Natural killer cell (primary cell): ENCODE measurements around the gene WNT8B. TPM values are rescaled to one million over a fixed set of nuclear protein-coding genes. Genes with fewer than 3 reads are reported as not detected.

Experiments
- ATAC-seq, 3 donors: fragments of 150-1000 bp in 2 of 3; fragments of 200-7000 bp in 1 of 3; cut with Tn5 transposase; 1 replicate in 1 of 3; 2 replicates in 2 of 3; pipeline ENCODE4 v1.10.0; 2021; ENCODE audit warnings: mild to moderate bottlenecking in 2 of 3, moderate library complexity in 2 of 3
- DNase-seq, 2 donors: peaks; one replicate each; pipeline versions ENCODE4 v3.0.0 to v3.0.0-alpha.2; 2013 to 2021; ENCODE audit warnings: mixed read lengths in 1 of 2
- H3K27ac ChIP-seq: one replicate; pipeline ENCODE4 v1.5.1; 2013; ENCODE audit warnings: mild to moderate bottlenecking, low read length
- H3K27me3 ChIP-seq: one replicate; pipeline ENCODE4 v1.6.1; 2013; ENCODE audit warnings: low read length; ENCODE audit not compliant: control insufficient read depth, insufficient read depth
- H3K36me3 ChIP-seq: one replicate; pipeline ENCODE4 v1.6.1; 2013; ENCODE audit warnings: low read length; ENCODE audit not compliant: control insufficient read depth, insufficient read depth
- H3K4me1 ChIP-seq: one replicate; pipeline ENCODE4 v1.6.1; 2013; ENCODE audit warnings: low read length; ENCODE audit not compliant: control insufficient read depth, insufficient read depth
- H3K4me3 ChIP-seq: one replicate; pipeline ENCODE4 v1.5.1; 2013; ENCODE audit warnings: low read length
- H3K9me3 ChIP-seq: one replicate; pipeline ENCODE4 v1.6.1; 2013; ENCODE audit warnings: low read length; ENCODE audit not compliant: control insufficient read depth, insufficient read depth
- H3K27ac Mint-ChIP-seq, 2 donors: one replicate each; pipeline ENCODE4 v1.8.0; 2022; ENCODE audit warnings: mild to moderate bottlenecking in 2 of 2, mixed read lengths in 2 of 2, moderate library complexity in 1 of 2
- H3K27me3 Mint-ChIP-seq, 2 donors: one replicate each; pipeline ENCODE4 v1.8.0; 2022; ENCODE audit warnings: low read depth in 2 of 2, mixed read lengths in 2 of 2
- H3K36me3 Mint-ChIP-seq: one replicate; pipeline ENCODE4 v1.8.0; 2022; ENCODE audit warnings: mixed read lengths
- H3K4me1 Mint-ChIP-seq, 2 donors: one replicate each; pipeline ENCODE4 v1.8.0; 2022; ENCODE audit warnings: mixed read lengths in 2 of 2
- H3K4me3 Mint-ChIP-seq: one replicate; pipeline ENCODE4 v1.8.0; 2022; ENCODE audit warnings: mild to moderate bottlenecking, moderate library complexity, mixed read lengths
- H3K9me3 Mint-ChIP-seq, 2 donors: one replicate each; pipeline ENCODE4 v1.8.0; 2022; ENCODE audit warnings: mixed read lengths in 2 of 2
- CTCF ChIP-seq: fragments of 200-600 bp; IDR thresholded peaks from one replicate; pipeline ENCODE4 v1.8.0; 2022; ENCODE audit warnings: antibody characterized with exemption
- WGBS: methylation state at CpG from one replicate; pipeline ENCODE4 v1.1.7; 2013; ENCODE audit warnings: missing lambda C conversion rate; ENCODE audit not compliant: insufficient coverage; 5-methylcytosine and 5-hydroxymethylcytosine counted together
- intact Hi-C: fragments of 100-400 bp; cut with micrococcal nuclease; formaldehyde crosslinking; loops from one replicate; pipeline ENCODE4 v1.14.2; 2022
- total RNA-seq, 4 donors: library from RNA; stranded (reverse); fragments of 120-200 nt in 1 of 4; gene quantifications; one replicate each; pipeline versions ENCODE4 v1.2.3 to v1.2.4, GENCODE V29; 2013 to 2022

WNT8B gene
- total RNA-seq, 3 donors from 2014 or later (not counting 1 experiment from before 2014, with no cell fraction given): not detected

- ATAC-seq (no peak), DNase-seq (no peak)
- no peaks in the 10 kb centered on the region for H3K27me3 Mint-ChIP-seq
- no peak overlapping the region for H3K4me3 Mint-ChIP-seq
- TF ChIP-seq CTCF: no peak
- H3K4me1 ChIP-seq: peaks cover 31% of the 10 kb centered on the region
- no peaks in the 10 kb centered on the region for H3K27me3 ChIP-seq
- peaks cover 20% of the 10 kb centered on the region for H3K36me3 ChIP-seq
- H3K36me3 Mint-ChIP-seq: no peaks in the 10 kb centered on the region
- 9% methylated on average over 1 of the region's 1 CpG for WGBS
- peak overlapping the region; percentile 1 for H3K27ac ChIP-seq
- no peak overlapping the region for H3K4me3 ChIP-seq
- peak overlapping the region in 1 of 2 donors; percentile 6 for H3K27ac Mint-ChIP-seq
- no peaks in the 10 kb centered on the region for H3K9me3 ChIP-seq
- peaks cover 44 to 48% of the 10 kb centered on the region in 2 donors for H3K4me1 Mint-ChIP-seq
- intact Hi-C loops: loop anchor here (1.0 kb wide), 3 partner anchors 27 to 170 kb away; no protein-coding TSS in a partner anchor
- H3K9me3 Mint-ChIP-seq: no peaks in the 10 kb centered on the region
These were observed 45.5 kb downstream of the WNT8B start for GRCh38 chr10:100508266-100508665.

GRCh38 chr10:100508691-100509150 is 45.9 kb downstream of the WNT8B start:
- peak overlapping the region; percentile 1 for H3K27ac ChIP-seq
- intact Hi-C loops: loop anchor here (1.0 kb wide), 3 partner anchors 27 to 170 kb away; no protein-coding TSS in a partner anchor
- ATAC-seq (peak; percentile 62 to 65 (median 62)), DNase-seq (peak in 1 of 2 donors; percentile 85)
- Mint-ChIP-seq H3K9me3 (no peaks in the 10 kb centered on the region), H3K27ac (peak overlapping the region in 1 of 2 donors; percentile 6), H3K27me3 (no peaks in the 10 kb centered on the region), H3K36me3 (no peaks in the 10 kb centered on the region), H3K4me3 (peak overlapping the region; percentile 45), H3K4me1 (peaks cover 44 to 48% of the 10 kb centered on the region in 2 donors)
- H3K4me3 ChIP-seq: no peak overlapping the region
- TF ChIP-seq CTCF: peak; percentile 60
- no peaks in the 10 kb centered on the region for H3K27me3 ChIP-seq
- no peaks in the 10 kb centered on the region for H3K9me3 ChIP-seq
- peaks cover 31% of the 10 kb centered on the region for H3K4me1 ChIP-seq
- whole genome bisulfite sequencing: 57% methylated on average over 3 of the region's 3 CpGs
- peaks cover 20% of the 10 kb centered on the region for H3K36me3 ChIP-seq

GRCh38 chr10:100509241-100509840 is 46.5 kb downstream of the WNT8B start:
- no peaks in the 10 kb centered on the region for H3K9me3 Mint-ChIP-seq
- 40% methylated on average over 6 of the region's 8 CpGs for WGBS
- H3K4me1 Mint-ChIP-seq: peaks cover 44 to 48% of the 10 kb centered on the region in 2 donors
- no peaks in the 10 kb centered on the region for H3K27me3 Mint-ChIP-seq
- peak overlapping the region in 1 of 2 donors; percentile 6 for H3K27ac Mint-ChIP-seq
- ATAC-seq: no peak
- no peak overlapping the region for H3K27ac ChIP-seq
- peaks cover 18% of the 10 kb centered on the region for H3K36me3 ChIP-seq
- TF ChIP-seq CTCF: no peak
- H3K4me1 ChIP-seq: peaks cover 31% of the 10 kb centered on the region
- intact Hi-C loops: no loop called here
- no peaks in the 10 kb centered on the region for H3K9me3 ChIP-seq
- H3K4me3 ChIP-seq: no peak overlapping the region
- H3K36me3 Mint-ChIP-seq: no peaks in the 10 kb centered on the region
- peak overlapping the region; percentile 45 for H3K4me3 Mint-ChIP-seq
- H3K27me3 ChIP-seq: no peaks in the 10 kb centered on the region
- DNase-seq: peak in 1 of 2 donors; percentile 54
